Measurements from ENCODE around the gene HES6. TPM values are rescaled to one million over a fixed set of nuclear protein-coding genes. Genes with fewer than 3 reads are reported as not detected.

HES6 gene
- polyA plus RNA-seq, 3 donors = 3.6 to 4.5 (median 4.2) TPM

DNA sequence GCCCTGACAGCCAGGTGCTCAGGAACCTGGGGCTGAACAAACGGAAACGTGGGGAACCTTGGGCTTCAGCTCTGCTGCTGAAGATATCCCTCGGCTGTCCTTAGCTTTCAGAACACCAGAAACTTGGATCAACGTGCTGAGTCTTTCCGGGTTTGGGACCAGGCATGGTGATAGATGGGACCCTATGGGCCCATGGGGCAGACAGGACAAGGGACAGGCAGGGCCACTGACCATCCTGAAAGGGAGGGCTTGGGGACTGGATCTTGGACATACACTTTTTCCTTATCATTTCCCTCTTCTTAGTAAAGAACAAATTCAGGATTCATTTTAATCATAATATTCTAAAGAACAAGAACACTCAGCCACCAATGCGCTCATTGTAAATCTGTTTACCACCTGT is 16.3 kb upstream of the HES6 start:
- DNase-seq (ENCODE audit: low read depth in 3 of 3, low spot score in 2 of 3) = no peak

- DNase-seq (ENCODE audit: low read depth in 3 of 3, low spot score in 2 of 3) = no peak
These were observed 15.8 kb upstream of the HES6 start for GRCh38 chr2:238255636-238256035.

DNA sequence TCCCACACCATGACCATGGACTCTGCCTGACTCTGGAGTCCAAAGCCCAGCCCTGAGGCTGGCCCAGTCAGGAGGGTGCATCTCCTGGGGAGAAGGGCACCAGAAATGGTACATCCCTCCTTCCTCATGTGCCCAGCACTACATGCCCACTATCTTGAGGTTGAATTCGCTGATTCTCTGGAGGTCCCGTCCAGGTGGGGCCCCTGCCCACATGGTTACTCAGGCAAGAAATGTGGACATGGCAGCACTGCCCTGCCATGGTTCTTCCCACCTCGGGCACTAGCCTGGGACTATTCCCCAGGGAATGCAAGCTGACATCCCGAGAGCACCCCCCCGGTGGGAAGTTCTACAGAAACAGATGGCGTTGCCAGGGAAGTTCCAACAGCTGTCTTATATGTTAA is 15.3 kb upstream of the HES6 start:
- no peak for DNase-seq (ENCODE audit: low read depth in 3 of 3, low spot score in 2 of 3)

DNA sequence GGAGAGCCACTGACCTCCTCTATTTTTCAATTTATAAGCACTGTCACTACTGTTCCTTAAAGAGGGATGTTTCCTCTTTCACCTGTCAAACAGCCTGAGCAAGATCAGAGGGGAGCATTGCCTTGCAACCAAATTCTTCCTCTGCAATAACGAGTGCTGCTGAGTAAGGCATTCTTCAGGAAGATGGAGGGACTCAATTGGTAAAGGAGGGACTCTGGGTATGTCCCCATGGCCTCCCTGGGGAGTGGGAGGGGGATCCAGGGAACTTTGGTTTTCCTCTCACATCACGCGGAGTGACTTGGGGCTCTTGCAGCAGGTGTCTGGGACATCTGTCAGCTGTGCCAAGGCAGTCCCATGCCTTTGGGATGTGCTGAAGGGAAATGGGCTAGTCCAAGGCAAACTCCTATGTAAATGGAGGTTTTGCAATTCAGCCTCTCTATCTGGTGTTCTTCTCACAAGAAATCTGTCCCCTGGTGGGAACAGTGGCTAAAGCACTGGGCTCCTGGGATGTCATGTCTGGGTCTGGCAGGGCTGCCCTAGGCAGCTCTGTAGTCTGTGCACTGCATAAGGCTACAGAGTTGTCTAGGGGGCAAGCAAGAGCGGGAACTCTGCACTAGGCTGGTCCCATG is 14.4 kb upstream of the HES6 start:
- no peak for DNase-seq (ENCODE audit: low read depth in 3 of 3, low spot score in 2 of 3)

GRCh38 chr2:238252766-238253630 is 13.2 kb upstream of the HES6 start:
- DNase-seq (ENCODE audit: low read depth in 3 of 3, low spot score in 2 of 3) = no peak

- DNase-seq (ENCODE audit: low read depth in 3 of 3, low spot score in 2 of 3) = no peak
These were observed 12.1 kb upstream of the HES6 start for GRCh38 chr2:238251986-238252385.

GRCh38 chr2:238251331-238251730 is 11.5 kb upstream of the HES6 start:
- no peak for DNase-seq (ENCODE audit: low read depth in 3 of 3, low spot score in 2 of 3)

- no peak for DNase-seq (ENCODE audit: low read depth in 3 of 3, low spot score in 2 of 3)
These were observed 11.1 kb upstream of the HES6 start for GRCh38 chr2:238250896-238251295.

- DNase-seq (ENCODE audit: low read depth in 3 of 3, low spot score in 2 of 3) = no peak
These were observed 8.1 kb upstream of the HES6 start for GRCh38 chr2:238247841-238248453.

DNA sequence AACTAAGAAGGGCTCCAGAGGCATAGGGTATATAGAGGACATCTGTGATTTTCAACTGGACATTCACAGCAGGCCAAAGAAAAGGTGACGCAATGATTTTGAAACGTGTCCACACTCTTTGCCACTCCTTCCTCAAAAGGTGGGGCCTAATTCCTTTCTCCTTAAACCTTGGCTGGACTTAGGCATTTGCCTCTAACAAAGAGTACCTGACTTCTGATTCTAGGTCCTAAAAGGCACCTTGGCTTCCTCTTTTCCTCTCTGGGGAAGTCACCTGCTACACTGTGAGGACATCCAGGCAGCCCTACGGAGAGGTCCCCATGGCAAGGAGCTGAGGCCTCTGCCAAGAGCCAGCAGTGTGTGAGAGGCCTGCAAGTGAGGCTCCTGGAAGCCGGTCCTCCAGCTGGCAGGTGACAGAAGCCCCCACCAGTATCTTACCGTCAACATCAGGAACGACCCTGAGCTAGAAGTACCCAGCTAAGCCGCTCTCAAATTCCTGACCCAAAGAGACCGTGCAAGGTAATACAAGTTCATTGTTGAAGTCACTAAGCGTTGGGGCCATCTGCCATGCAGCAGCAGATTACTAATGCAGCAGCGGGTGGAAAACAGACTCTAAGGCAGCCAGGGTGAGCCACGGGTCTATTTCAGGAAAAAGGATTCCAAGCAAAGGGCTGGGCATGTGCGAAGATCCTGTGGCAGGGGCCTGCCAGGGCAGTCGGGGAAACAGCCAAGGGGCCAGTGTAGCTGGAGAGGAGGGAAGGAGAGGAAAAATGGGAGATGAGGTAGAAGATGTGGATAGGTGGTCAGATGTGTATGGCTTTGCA is 7.4 kb upstream of the HES6 start:
- DNase-seq (ENCODE audit: low read depth in 3 of 3, low spot score in 2 of 3) = no peak

DNA sequence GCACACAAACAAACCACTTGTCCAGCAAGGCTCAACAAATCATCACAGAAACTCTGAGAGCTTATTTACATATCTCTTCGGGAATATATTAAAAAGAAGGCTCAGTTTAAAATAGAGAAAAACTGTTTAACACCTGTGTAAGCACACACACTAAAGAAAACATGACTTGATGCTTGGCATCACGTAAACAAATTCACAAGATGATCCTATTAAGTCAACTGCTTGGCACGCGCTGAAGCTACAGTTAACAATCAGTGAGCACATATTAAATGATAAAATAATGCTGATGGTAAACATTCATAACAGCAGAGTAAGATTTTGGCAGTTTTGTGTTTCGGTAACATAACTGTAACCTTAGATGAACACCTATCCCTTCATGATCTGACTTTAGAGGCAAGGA is 4.3 kb upstream of the HES6 start:
- no peak for DNase-seq (ENCODE audit: low read depth in 3 of 3, low spot score in 2 of 3)

DNA sequence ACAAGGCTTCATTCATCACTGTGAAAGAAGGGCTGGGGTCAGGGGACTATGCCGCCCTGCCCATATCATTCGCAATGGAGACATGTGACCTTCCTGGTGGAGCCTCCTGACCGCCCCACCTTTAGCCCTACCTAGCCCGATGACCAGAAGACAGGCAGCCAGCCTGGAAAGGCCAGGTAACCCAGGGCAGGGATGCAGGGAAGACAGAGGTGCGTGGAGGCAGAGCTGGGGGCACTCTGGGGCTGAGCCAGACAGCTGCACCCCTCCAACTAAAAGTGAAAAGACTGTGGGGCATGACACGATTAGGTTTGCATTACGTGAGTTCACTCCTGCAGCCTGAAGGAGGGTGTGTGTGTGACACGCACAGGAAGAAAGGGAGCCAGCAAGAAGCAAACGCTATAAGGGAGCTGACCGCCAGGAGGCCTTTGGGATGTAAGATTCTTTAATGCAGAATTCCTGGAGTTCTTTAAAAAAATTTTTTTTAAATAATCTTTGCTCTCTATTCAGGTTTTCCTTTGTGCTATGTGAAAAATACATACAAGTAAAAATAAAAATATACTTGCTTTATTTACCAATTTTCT is 3.7 kb upstream of the HES6 start:
- no peak for DNase-seq (ENCODE audit: low read depth in 3 of 3, low spot score in 2 of 3)

DNA sequence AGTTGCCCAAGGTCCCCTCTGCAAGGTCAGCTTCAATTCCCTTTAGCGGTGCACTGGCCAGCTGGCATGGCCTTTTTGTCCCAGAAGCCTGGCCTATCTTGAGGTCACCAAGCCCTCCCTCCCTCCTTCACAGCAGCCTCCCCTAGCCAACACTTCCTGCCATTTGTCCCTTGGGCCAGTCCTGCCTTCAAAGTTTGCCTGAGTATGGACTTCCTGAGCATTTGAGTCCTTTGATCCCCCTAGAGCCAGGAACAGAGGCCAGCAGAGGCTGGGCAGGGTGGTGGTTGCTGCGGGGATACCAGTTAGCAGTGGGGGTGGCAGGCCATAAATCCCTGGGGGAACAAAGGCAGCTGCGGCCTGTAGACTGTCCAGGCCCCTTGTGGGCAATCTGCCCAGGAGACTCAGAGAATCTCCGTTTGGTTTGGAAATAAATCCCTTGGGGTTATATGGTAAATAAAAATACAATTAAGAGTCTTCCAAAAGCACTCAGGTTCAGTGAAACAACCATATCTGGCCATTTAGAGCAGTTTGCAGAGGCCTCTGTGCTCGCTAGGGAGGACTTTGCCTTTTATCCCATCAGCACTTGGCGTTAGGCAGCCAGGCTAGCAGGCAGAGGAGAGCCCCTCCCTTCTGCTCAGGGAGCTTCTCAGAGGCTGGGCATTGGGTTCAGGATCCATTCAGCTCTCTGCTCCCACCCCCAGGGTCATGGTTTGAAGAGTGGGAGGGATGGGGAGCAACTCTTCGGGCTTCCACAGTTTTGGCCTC is 3.1 kb upstream of the HES6 start:
- DNase-seq (ENCODE audit: low read depth in 3 of 3, low spot score in 2 of 3) = no peak

GRCh38 chr2:238241970-238242369 is 2.1 kb upstream of the HES6 start:
- no peak for DNase-seq (ENCODE audit: low read depth in 3 of 3, low spot score in 2 of 3)

GRCh38 chr2:238240757-238241711 is 1.2 kb upstream of the HES6 start:
- DNase-seq (ENCODE audit: low read depth in 3 of 3, low spot score in 2 of 3) = no peak

DNA sequence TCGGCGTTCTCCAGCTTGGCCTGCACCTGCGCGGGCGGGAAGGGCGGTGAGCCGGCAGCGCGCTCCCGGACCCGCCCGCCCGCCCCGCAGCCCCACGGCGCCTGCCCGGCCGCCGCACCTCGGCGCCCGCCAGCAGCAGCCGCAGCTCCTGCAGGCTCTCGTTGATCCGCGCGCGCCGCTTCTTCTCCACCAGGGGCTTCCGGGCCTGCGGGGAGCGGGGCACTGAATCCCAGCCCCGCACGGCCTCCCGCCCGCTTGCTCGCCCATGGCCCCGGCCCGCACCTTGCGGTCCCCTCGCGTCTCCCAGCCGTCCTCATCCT is 335 bp downstream of the HES6 start:
- no peak for DNase-seq (ENCODE audit: low read depth in 3 of 3, low spot score in 2 of 3)

- DNase-seq (ENCODE audit: low read depth in 3 of 3, low spot score in 2 of 3) = no peak
These were observed 884 bp downstream of the HES6 start for GRCh38 chr2:238238766-238239542.

- no peak for DNase-seq (ENCODE audit: low read depth in 3 of 3, low spot score in 2 of 3)
These were observed 1.5 kb downstream of the HES6 start for GRCh38 chr2:238238311-238238765.
